HL-60 (cell line): ENCODE data around the gene DNAJB4.
"Not testable (repeated sequence)": the region's sequence is repeated elsewhere in the genome, so short reads cannot be mapped to it uniquely, and the experiment has no call there.

Experiments used
- DNase-seq, 2 experiments: peaks; one replicate each; pipeline ENCODE4 v3.0.0-alpha.2; 2010 to 2020; ENCODE audit warnings: low read depth in 1 of 2, low spot score in 1 of 2
- H3K27ac ChIP-seq: fragments of 250-450 bp; sonication (Bioruptor Pico); replicated peaks from 2 replicates; pipeline ENCODE4 v1.5.1; 2020; ENCODE audit warnings: mild to moderate bottlenecking, moderate library complexity
- H3K27me3 ChIP-seq: fragments of 250-450 bp; sonication (Bioruptor Pico); 2 replicates; pipeline ENCODE4 v1.5.1; 2021; ENCODE audit warnings: mild to moderate bottlenecking, moderate library complexity; ENCODE audit not compliant: insufficient read depth, poor library complexity, severe bottlenecking
- H3K4me3 ChIP-seq: replicated peaks from 2 replicates; pipeline ENCODE4 v1.5.1; 2011; ENCODE audit warnings: mild to moderate bottlenecking, control low read depth, low read length; ENCODE audit not compliant: insufficient read depth
- CTCF ChIP-seq: IDR thresholded peaks from one replicate; pipeline ENCODE4 v1.5.1; 2011; ENCODE audit warnings: low read length, control low read depth, inconsistent platforms; ENCODE audit not compliant: insufficient read depth
- GABPA ChIP-seq: IDR thresholded peaks from 2 replicates; pipeline ENCODE4 v1.6.1; 2012; ENCODE audit warnings: low read depth
- POLR2AphosphoS5 ChIP-seq: IDR thresholded peaks from 2 replicates; pipeline ENCODE4 v1.6.1; 2012; ENCODE audit warnings: low read depth
- REST ChIP-seq: IDR thresholded peaks from 2 replicates; pipeline ENCODE4 v1.6.1; 2012; ENCODE audit warnings: low read depth; ENCODE audit not compliant: insufficient replicate concordance
- SPI1 ChIP-seq: IDR thresholded peaks from 2 replicates; pipeline ENCODE4 v1.6.1; 2012; ENCODE audit warnings: low read depth, mild to moderate bottlenecking, borderline replicate concordance

Gene DNAJB4

GRCh38 chr1:78060857-78061563, 56.3 kb downstream of the DNAJB4 start:
- Histone ChIP-seq H3K27me3 (no peaks in the 10 kb centered on the region), H3K27ac (no peak overlapping the region), H3K4me3 (no peak overlapping the region)
- DNase-seq = peak in 1 of 2 experiments; percentile 7
- TF ChIP-seq GABPA = no peak
- TF ChIP-seq SPI1 = peak; percentile 81

GRCh38 chr1:78061825-78062523, 57.2 kb downstream of the DNAJB4 start:
- Histone ChIP-seq H3K4me3 (no peak overlapping the region), H3K27ac (no peak overlapping the region), H3K27me3 (no peaks in the 10 kb centered on the region)
- TF ChIP-seq SPI1 (no peak), CTCF (no peak), REST (no peak), POLR2AphosphoS5 (no peak), GABPA (no peak)
- DNase-seq = no peak

GRCh38 chr1:78064886-78065285, 60.1 kb downstream of the DNAJB4 start:
- H3K27me3 ChIP-seq, H3K27ac ChIP-seq, DNase-seq, H3K4me3 ChIP-seq: not testable (repeated sequence)
